NCI-H748 (cell line): ENCODE measurements around the gene IL17RB.
A peak's percentile ranks its signal among the peaks of the same experiment; 100 is the strongest.

ENCODE experiments used
- DNase-seq: peaks from one replicate; lab custom pipeline; 2025; ENCODE audit not compliant: unreplicated experiment; lab: John Stamatoyannopoulos, UW

IL17RB gene

GRCh38 chr3:53846134-53846850 lies at the start of gene IL17RB, which contains the start of gene CHDH:
IL17RB (plus strand) TSS chr3:53846568; CDS start chr3:53846589, 21 bp downstream.
CHDH (minus strand) TSS chr3:53846419; CDS start chr3:53824008, 22,411 bp downstream.
- DNase-seq, result peak; percentile 71

GRCh38 chr3:53798144-53798543 lies 48.2 kb upstream of the IL17RB start:
- DNase-seq, result no peak

GRCh38 chr3:53799338-53799865 lies 47.0 kb upstream of the IL17RB start:
- DNase-seq, result no peak

GRCh38 chr3:53800041-53800906 lies 46.1 kb upstream of the IL17RB start:
- DNase-seq, result no peak

GRCh38 chr3:53801319-53801718 lies 45.0 kb upstream of the IL17RB start:
- no peak for DNase-seq

GRCh38 chr3:53802256-53802880 lies 44.0 kb upstream of the IL17RB start:
- DNase-seq, result no peak

GRCh38 chr3:53803124-53803815 lies 43.1 kb upstream of the IL17RB start:
- DNase-seq, result no peak

- DNase-seq, result no peak
Observed at GRCh38 chr3:53803816-53804695, 42.3 kb upstream of the IL17RB start.

- DNase-seq, result no peak
Observed at GRCh38 chr3:53804697-53805462, 41.5 kb upstream of the IL17RB start.

GRCh38 chr3:53805463-53806159 lies 40.8 kb upstream of the IL17RB start:
- no peak for DNase-seq

GRCh38 chr3:53806182-53807116 lies 39.9 kb upstream of the IL17RB start:
- no peak for DNase-seq

- DNase-seq, result no peak
Observed at GRCh38 chr3:53807117-53807810, 39.1 kb upstream of the IL17RB start.

- DNase-seq, result no peak
Observed at GRCh38 chr3:53808496-53808895, 37.9 kb upstream of the IL17RB start.

- DNase-seq, result no peak
Observed at GRCh38 chr3:53809267-53809666, 37.1 kb upstream of the IL17RB start.

GRCh38 chr3:53809764-53810400 lies 36.5 kb upstream of the IL17RB start:
- DNase-seq, result no peak
